Subcutaneous adipose tissue (tissue), 4 donors: ENCODE measurements around the gene TFE3. TPM values are rescaled to one million over a fixed set of nuclear protein-coding genes. Genes with fewer than 3 reads are reported as not detected.

ENCODE experiments used
- CTCF ChIP-seq: fragments of 450-650 bp; IDR thresholded peaks from one replicate; pipeline ENCODE4 v1.5.1; 2016; ENCODE audit warnings: low read depth, mild to moderate bottlenecking, control low read depth, antibody characterized with exemption, moderate library complexity
- small RNA-seq: library from RNA; depleted of rRNA; stranded (forward); fragments of <200 nt; gene quantifications from one replicate; pipeline ENCODE3, GENCODE V24; 2016
- total RNA-seq, 4 donors: library from RNA; depleted of rRNA; stranded (reverse); fragments of >200 nt; gene quantifications; one replicate each; pipeline ENCODE4 v1.1.0, GENCODE V29; 2016

Gene TFE3
- total RNA-seq, 4 donors from 2014 or later = 50.9 to 148 (median 72.8) TPM

GRCh38 chrX:48983896-48984295 lies 59.3 kb downstream of the TFE3 start:
- TF ChIP-seq CTCF = no peak

GRCh38 chrX:48983081-48983480 lies 60.1 kb downstream of the TFE3 start:
- no peak for TF ChIP-seq CTCF

- no peak for TF ChIP-seq CTCF
Measured at GRCh38 chrX:48981178-48981577, 62.0 kb downstream of the TFE3 start.

Small RNA genes within 50 kb of the gene (small RNA-seq; reads per million reads assigned to genes)
- not detected for gene RNU4-52P

Other genes with a start within 250 kb of the TFE3 start
- gene HDAC6, start 241.3 kb downstream of the TFE3 start, total RNA-seq = 10 to 100 TPM; 24.9 to 74.6 (median 59.8) TPM
- gene ERAS, start 216.8 kb downstream of the TFE3 start, total RNA-seq = not detected
- gene PCSK1N, start 207.7 kb downstream of the TFE3 start, total RNA-seq = under 1 TPM in 1 of 4 donors, not detected in 3; 0.44 TPM
- 10 to 100 TPM; 14.3 to 27.3 (median 22.9) TPM for gene TIMM17B, start 145.6 kb downstream of the TFE3 start, total RNA-seq
- 10 to 100 TPM; 41.9 to 53.9 (median 44.3) TPM for gene PQBP1, start 145.4 kb downstream of the TFE3 start, total RNA-seq
- 10 to 100 TPM in 2 of 4 donors, 1 to 10 TPM in 2; 6.6 to 13.9 (median 10.0) TPM for gene SLC35A2, start 131.7 kb downstream of the TFE3 start, total RNA-seq
- 10 to 100 TPM in 1 of 4 donors, 1 to 10 TPM in 3; 3.4 to 11.7 (median 5.5) TPM for gene PIM2, start 124.3 kb downstream of the TFE3 start, total RNA-seq
- gene OTUD5, start 85.8 kb downstream of the TFE3 start, total RNA-seq = 10 to 100 TPM; 24.0 to 47.5 (median 29.9) TPM
- gene KCND1, start 71.5 kb downstream of the TFE3 start, total RNA-seq = 1 to 10 TPM in 2 of 4 donors, under 1 TPM in 2; 0.49 to 1.7 (median 1.1) TPM
- 10 to 100 TPM; 20.7 to 46.3 (median 33.4) TPM for gene GRIPAP1, start 41.1 kb downstream of the TFE3 start, total RNA-seq
- gene CCDC120, start 15.6 kb upstream of the TFE3 start, total RNA-seq = 1 to 10 TPM in 2 of 4 donors, under 1 TPM in 2; 0.44 to 3.1 (median 1.2) TPM
- 10 to 100 TPM in 2 of 4 donors, 1 to 10 TPM in 2; 5.1 to 10.6 (median 9.0) TPM for gene PRAF2, start 30.6 kb upstream of the TFE3 start, total RNA-seq
- gene WDR45, start 36.5 kb upstream of the TFE3 start, total RNA-seq = 100 to 1,000 TPM in 2 of 4 donors, 10 to 100 TPM in 2; 84.5 to 138 (median 115) TPM
- gene GPKOW, start 80.4 kb upstream of the TFE3 start, total RNA-seq = 10 to 100 TPM; 11.9 to 32.0 (median 19.8) TPM
- gene MAGIX, start 119.4 kb upstream of the TFE3 start, total RNA-seq = 1 to 10 TPM in 1 of 4 donors, under 1 TPM in 3; 0.17 to 3.0 (median 0.35) TPM
- 10 to 100 TPM; 19.0 to 62.0 (median 37.2) TPM for gene PLP2, start 128.5 kb upstream of the TFE3 start, total RNA-seq
- gene PRICKLE3, start 143.0 kb upstream of the TFE3 start, total RNA-seq = 10 to 100 TPM; 10.7 to 19.4 (median 13.8) TPM
- gene SYP, start 156.8 kb upstream of the TFE3 start, total RNA-seq = 1 to 10 TPM in 1 of 4 donors, under 1 TPM in 3; 0.16 to 2.4 (median 0.91) TPM
- under 1 TPM; under 0.01 to 0.66 (median 0.25) TPM for gene CACNA1F, start 190.0 kb upstream of the TFE3 start, total RNA-seq
- 10 to 100 TPM in 3 of 4 donors, 1 to 10 TPM in 1; 6.5 to 14.1 (median 13.3) TPM for gene CCDC22, start 192.1 kb upstream of the TFE3 start, total RNA-seq
- gene FOXP3, start 221.4 kb upstream of the TFE3 start, total RNA-seq = under 1 TPM in 1 of 4 donors, not detected in 3; 0.22 TPM
- gene PPP1R3F, start 226.4 kb upstream of the TFE3 start, total RNA-seq = 1 to 10 TPM; 1.8 to 7.5 (median 4.5) TPM